ENCODE data around the gene FGF3. TPM values are rescaled to one million over a fixed set of nuclear protein-coding genes. Genes with fewer than 3 reads are reported as not detected.

The FGF3 gene
- total and polyA plus RNA-seq, 8 donors = not detected

- no peak overlapping the region for H3K27ac ChIP-seq
- peaks cover 0 to 8% (median 0%) of the 10 kb centered on the region in 4 donors for H3K9me3 ChIP-seq
- H3K36me3 ChIP-seq = no peaks in the 10 kb centered on the region
- intact Hi-C loops (cut with DNase I; ENCODE audit: low total_unique reads) = no loop called here
- H3K27me3 ChIP-seq = peaks cover 0 to 53% (median 5%) of the 10 kb centered on the region in 3 donors
- H3K4me3 ChIP-seq = no peak overlapping the region
- TF ChIP-seq CTCF (IDR thresholded peaks at IDR 0.05) = no peak
- no peak for TF ChIP-seq POLR2AphosphoS5 (IDR thresholded peaks at IDR 0.05)
- TF ChIP-seq EP300 (IDR thresholded peaks at IDR 0.05) = no peak
- no peak for TF ChIP-seq POLR2A (IDR thresholded peaks at IDR 0.05)
- no peaks in the 10 kb centered on the region for H3K4me1 ChIP-seq
- no peak for DNase-seq
Observed at GRCh38 chr11:69803604-69804218, 15.5 kb downstream of the FGF3 start.

GRCh38 chr11:69803022-69803421, 16.2 kb downstream of the FGF3 start:
- H3K27me3 ChIP-seq = peaks cover 0 to 52% (median 0%) of the 10 kb centered on the region in 3 donors
- intact Hi-C loops (cut with DNase I; ENCODE audit: low total_unique reads) = no loop called here
- no peak overlapping the region for H3K27ac ChIP-seq
- no peak for DNase-seq
- no peak for TF ChIP-seq POLR2AphosphoS5 (IDR thresholded peaks at IDR 0.05)
- TF ChIP-seq CTCF (IDR thresholded peaks at IDR 0.05) = no peak
- no peak for TF ChIP-seq POLR2A (IDR thresholded peaks at IDR 0.05)
- TF ChIP-seq EP300 (IDR thresholded peaks at IDR 0.05) = no peak
- no peaks in the 10 kb centered on the region for H3K36me3 ChIP-seq
- H3K4me3 ChIP-seq = no peak overlapping the region
- whole genome bisulfite sequencing, 5 donors = 69 to 94% (median 75%) methylated on average over 2 of the region's 2 CpGs
- H3K9me3 ChIP-seq = peaks cover 0 to 8% (median 0%) of the 10 kb centered on the region in 4 donors
- no peaks in the 10 kb centered on the region for H3K4me1 ChIP-seq

GRCh38 chr11:69802590-69802989, 16.6 kb downstream of the FGF3 start:
- no peak for DNase-seq
- Histone ChIP-seq H3K4me3 (no peak overlapping the region), H3K4me1 (no peaks in the 10 kb centered on the region), H3K36me3 (no peaks in the 10 kb centered on the region), H3K27me3 (peaks cover 0 to 52% (median 0%) of the 10 kb centered on the region in 3 donors), H3K9me3 (peaks cover 0 to 8% (median 0%) of the 10 kb centered on the region in 4 donors), H3K27ac (no peak overlapping the region)
- TF ChIP-seq POLR2AphosphoS5 (IDR thresholded peaks at IDR 0.05) (no peak), POLR2A (IDR thresholded peaks at IDR 0.05) (no peak), EP300 (IDR thresholded peaks at IDR 0.05) (no peak), CTCF (IDR thresholded peaks at IDR 0.05) (no peak)
- intact Hi-C loops (cut with DNase I; ENCODE audit: low total_unique reads) = no loop called here
- WGBS, 5 donors = 53 to 83% (median 63%) methylated on average over 1 of the region's 1 CpG

- intact Hi-C loops (cut with DNase I; ENCODE audit: low total_unique reads) = no loop called here
- no peak overlapping the region for H3K27ac ChIP-seq
- no peak overlapping the region for H3K4me3 ChIP-seq
- DNase-seq = peak; percentile 30 to 54
- H3K9me3 ChIP-seq = peaks cover 0 to 8% (median 0%) of the 10 kb centered on the region in 4 donors
- 28 to 40% (median 39%) methylated on average over 10 to 15 of the region's 15 CpGs for WGBS, 5 donors
- H3K4me1 ChIP-seq = no peaks in the 10 kb centered on the region
- H3K36me3 ChIP-seq = no peaks in the 10 kb centered on the region
- H3K27me3 ChIP-seq = peaks cover 0 to 53% (median 0%) of the 10 kb centered on the region in 3 donors
- TF ChIP-seq POLR2AphosphoS5 (IDR thresholded peaks at IDR 0.05) = no peak
- peak in 5 of 7 experiments; percentile 44 to 73 (median 49) for TF ChIP-seq CTCF (IDR thresholded peaks at IDR 0.05)
Observed at GRCh38 chr11:69801513-69802335, 17.5 kb downstream of the FGF3 start.

Measured in stomach (tissue), 9 donors.